CD4-positive, alpha-beta T cell treated with Interleukin-15 for 4 hours (primary cell): ENCODE data around the gene FNDC3A.
"Not testable (repeated sequence)": the region's sequence is repeated elsewhere in the genome, so short reads cannot be mapped to it uniquely, and the experiment has no call there.

ENCODE experiments used
- DNase-seq: peaks from one replicate; pipeline ENCODE4 v3.0.0-alpha.2; 2020; ENCODE audit warnings: low spot score

FNDC3A gene

DNA sequence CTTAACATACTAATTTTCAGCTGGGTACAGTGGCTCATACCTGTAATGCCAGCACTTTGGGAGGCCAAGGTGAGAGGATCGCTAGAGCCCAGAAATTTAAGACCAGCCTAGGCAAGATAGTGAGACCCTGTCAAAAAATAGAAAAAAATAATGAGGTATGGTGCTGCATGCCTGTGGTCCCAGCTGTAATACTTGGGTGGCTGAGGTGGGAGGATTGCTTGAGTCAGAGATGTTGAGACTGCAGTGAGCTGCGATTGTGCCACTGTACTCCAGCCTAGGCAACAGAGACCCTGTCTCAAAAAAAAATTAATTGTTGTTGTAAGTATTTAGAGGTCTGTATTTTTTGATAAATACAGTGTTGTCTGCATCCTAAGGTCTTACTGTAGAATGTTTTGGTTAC is 66.8 kb downstream of the FNDC3A start:
- DNase-seq, result no peak

DNA sequence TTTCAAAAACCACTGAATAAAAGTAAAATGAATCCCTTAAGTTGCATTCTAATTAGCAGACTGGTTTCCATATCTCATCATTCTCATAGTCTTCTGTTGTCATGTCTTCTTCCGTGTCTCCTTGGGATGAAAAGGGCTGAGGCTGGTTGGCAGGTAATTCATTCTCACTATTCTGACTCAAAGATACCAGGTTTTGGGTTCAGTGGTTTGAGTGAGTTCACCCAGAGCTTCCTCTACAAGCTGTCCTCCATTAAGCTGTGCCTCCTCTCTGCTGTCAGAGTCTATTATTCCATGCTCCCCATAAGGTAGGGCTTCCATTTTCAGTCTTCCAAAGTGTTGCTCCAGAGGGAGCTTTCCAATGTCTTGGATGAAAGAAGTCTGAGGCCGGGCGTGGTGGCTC is 68.3 kb downstream of the FNDC3A start:
- no peak for DNase-seq

- no peak for DNase-seq
Observed at GRCh38 chr13:49044836-49045235, 69.1 kb downstream of the FNDC3A start.

DNA sequence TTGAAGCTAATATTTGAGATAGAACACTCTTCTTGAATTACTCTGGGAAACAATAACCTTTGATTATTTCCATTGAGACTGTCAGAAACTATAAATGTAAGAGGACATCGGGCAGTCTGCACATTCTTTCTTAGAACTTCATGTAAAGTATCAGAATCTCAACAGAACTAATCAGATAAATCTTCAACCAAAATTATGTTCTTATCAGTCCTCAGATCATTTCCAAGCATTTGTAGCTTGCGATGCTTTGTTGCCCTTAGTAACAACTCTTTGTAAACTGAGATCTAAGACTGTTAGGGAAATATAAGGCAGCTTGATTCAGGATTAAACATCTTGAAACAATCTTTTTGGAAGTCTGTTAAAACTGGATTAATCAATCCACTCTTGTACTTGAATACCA is 70.3 kb downstream of the FNDC3A start:
- no peak for DNase-seq

DNA sequence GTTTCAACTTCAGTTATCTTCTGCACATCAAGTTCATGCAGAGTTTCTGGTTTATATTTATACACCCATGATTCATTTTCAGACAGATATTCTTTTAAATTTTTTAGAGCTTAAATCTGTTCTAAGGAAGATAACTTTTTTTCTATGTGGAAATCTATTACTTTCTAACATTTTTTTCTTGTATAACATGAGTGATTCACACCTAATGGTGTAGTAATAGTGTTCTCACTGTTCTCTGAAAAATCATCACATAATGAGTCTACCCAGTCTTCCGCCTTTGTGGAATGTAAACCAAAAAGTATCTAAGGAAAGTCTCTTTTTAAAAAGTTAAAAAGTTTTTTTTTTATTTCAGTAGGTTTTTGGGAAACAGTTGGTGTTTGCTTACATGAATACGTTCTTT is 70.8 kb downstream of the FNDC3A start:
- no peak for DNase-seq

DNA sequence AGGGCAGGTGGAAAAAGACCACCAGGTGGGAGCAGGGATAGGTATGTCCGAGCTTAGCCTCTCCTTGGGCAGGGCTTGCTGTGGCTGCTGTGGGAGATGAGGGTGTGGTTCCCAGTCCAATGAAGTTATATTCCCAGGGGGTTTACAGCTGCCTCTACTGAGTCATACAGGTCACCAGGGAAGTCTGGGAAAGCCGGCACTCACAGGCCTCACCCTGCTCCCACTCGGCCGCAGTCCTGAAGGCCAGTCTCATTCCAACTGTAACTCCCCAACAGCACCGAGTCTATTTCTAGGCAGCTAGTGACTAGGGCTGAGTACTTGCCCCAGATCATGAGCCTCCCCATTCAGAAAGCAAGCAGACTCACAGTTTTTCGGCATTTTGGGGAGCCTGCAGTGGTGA is 77.1 kb downstream of the FNDC3A start:
- no peak for DNase-seq

GRCh38 chr13:49053215-49053614 is 77.5 kb downstream of the FNDC3A start:
- DNase-seq, result no peak

DNA sequence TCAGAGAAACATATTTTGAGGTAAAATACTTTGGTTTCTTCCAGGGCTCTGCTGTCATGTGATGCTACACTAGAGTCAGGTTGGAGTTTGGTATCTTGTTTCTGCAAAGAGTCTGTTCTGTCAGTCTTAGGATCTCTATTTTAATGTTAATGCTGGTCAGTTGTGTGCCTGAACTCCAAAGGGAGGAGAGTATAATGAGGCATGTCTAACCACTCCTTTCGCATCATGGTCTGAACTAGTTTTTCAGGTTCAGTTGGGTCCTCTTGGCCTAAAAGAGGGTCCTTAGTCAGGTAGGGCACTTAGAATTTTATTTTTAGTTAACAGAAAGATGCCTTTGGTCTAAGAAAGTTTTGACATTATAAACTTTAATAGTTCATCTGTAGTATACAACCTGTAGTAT is 78.2 kb downstream of the FNDC3A start:
- no peak for DNase-seq

- DNase-seq, result no peak
Observed at GRCh38 chr13:49055021-49055420, 79.3 kb downstream of the FNDC3A start.

DNA sequence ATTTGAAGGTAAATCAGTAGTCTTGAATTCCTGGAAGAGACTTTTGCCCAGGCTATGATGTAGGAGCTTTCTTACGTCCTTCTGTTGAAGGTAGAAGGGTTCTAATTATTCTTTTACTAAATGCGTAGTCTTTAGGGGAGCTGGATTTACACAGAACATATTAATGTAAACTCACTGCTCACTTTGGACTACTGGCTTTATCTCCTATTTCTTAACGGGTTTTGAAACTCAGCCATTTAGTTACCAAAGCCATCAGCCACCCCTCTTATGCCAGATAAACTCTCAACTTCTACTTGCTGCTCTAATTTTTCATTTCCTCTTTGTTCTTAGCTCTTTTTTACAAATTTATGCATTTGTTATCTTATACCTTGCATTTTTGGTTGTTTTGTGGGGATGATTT is 81.5 kb downstream of the FNDC3A start:
- DNase-seq, result no peak

DNA sequence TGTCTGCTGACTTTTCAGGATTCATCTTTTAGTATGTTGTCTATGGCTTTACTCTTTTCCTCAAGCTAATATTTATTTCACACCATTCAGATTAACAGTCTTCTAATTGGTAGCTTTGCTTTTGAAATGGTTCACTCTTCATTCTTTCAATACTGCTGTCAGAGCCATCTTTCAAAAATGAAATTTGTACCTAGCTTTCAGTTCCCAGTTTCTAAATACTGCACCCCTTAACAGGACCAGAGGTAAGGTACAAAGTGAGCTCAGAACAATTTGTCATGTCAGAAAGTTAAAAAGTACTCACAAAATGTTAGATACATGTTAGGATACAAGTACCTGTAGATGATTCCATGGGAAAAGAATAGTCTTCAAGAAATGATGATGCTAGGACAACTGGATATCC is 83.0 kb downstream of the FNDC3A start:
- DNase-seq, result no peak

DNA sequence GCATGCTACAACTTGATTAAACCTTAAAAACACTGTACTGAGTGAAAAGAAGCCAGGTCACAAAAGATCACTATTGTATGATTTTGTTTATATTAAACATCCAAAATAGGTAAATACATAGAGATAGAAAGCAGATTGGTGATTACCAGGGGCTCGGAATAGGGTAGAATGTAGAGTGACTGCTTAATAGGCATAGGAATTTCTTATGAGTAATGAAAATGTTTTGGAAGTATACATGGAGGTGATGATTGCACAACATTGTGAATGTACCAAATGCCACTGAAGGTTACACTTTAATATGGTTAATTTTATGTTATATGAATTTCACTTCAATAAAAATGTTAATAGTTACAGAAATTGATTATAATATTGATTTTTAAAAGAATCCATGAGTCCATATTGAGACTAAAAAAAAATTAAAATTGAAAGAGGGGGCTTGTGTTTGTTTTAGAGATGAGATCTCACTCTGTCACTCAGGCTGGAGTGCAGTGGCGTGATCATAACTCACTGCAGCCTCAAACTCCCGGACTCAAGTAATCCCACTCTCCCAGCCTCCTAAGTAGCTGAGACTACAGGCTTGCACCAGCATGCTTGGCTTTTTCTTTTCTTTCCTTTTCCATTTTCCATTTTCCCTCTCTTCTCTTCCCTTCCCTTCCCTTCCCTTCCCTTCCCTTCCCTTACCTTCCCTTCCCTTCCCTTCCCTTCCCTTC is 85.1 kb downstream of the FNDC3A start:
- DNase-seq, result no peak

DNA sequence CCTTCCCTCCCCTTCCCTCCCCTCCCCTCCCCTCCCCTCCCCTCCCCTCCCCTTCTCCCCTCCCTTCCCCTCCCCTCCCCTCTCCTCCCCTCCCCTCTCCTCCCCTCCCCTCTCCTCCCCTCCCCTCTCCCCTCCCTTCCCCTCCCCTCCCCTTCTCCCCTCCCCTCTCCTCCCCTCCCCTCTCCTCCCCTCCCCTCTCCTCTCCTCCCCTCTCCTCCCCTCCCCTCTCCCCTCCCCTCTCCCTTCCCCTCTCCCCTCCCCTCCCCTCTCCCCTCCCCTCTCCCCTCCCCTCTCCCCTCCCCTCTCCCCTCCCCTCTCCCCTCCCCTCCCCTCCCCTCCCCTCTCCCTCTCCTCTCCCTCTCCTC is 85.7 kb downstream of the FNDC3A start:
- DNase-seq, result not testable (repeated sequence)

- DNase-seq, result no peak
Observed at GRCh38 chr13:49062297-49062896, 86.7 kb downstream of the FNDC3A start.

- DNase-seq, result no peak
Observed at GRCh38 chr13:49063011-49063410, 87.3 kb downstream of the FNDC3A start.

DNA sequence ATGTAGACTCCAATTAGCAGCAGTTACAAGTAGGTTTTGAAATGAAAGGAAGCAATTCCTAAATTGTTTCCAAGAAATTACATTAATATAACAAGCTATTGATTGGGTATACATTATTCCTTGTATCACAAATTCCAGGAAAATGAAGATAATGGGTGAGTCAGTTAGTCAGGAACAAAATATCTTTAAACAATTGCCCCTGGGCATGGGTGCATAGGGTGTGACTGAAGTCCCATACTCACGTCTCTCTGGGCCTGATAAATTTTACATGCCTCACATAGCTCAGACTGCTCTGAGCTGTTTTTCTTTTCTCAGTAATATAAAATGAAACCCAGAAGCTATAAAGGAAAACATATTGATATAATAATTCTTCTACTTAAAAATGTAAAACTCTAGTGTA is 87.8 kb downstream of the FNDC3A start:
- DNase-seq, result no peak

GRCh38 chr13:49064476-49064875 is 88.8 kb downstream of the FNDC3A start:
- DNase-seq, result no peak

DNA sequence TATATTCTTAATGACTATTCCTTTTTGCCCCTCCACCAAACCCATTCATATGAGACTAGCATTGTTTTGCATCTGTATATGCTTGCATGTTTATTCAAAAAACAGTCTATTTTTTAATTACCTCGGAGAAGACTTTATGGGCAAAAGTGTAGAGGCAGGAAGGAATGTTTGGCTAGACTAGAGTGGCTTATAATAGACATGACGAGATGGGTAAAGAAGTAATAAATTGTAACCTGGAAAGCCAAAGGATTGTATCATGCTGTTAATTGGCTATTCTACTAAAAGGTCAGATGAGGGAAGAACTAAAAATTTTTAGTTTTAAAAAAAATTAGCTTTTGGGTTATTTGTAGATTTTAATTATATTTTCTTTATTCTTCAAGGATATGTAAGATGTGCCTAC is 91.1 kb downstream of the FNDC3A start:
- DNase-seq, result no peak

GRCh38 chr13:49068498-49068897 is 92.8 kb downstream of the FNDC3A start:
- DNase-seq, result not testable (repeated sequence)

DNA sequence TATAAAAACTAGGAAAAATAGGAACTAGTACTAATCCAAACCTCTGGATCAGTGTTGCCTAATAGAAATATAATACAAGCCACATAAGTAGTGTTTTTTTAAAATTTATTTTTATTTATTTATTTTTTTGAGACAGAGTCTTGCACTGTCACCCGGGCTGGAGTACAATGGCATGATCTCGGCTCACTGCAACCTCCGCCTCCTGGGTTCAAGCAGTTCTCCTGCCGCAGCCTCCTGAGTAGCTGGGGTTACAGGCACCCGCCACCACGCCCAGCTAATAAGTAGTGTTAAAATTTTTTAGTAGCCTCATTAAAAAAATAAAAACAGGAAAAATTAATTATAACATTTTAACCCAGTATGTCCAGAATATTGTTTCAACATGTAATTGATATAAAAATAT is 94.3 kb downstream of the FNDC3A start:
- not testable (repeated sequence) for DNase-seq

GRCh38 chr13:49071341-49071937 is 95.7 kb downstream of the FNDC3A start:
- no peak for DNase-seq

GRCh38 chr13:49082653-49083536 is 107.2 kb downstream of the FNDC3A start:
- DNase-seq, result no peak

GRCh38 chr13:49084961-49085360 is 109.2 kb downstream of the FNDC3A start:
- no peak for DNase-seq
